HG03108 (cell line): Measurements from ENCODE around the gene ARHGEF4.

Experiments
- ATAC-seq: cut with Tn5 transposase; IDR thresholded peaks from one replicate; pipeline ENCODE4 v1.9.1; 2021; ENCODE audit warnings: moderate library complexity; ENCODE audit not compliant: unreplicated experiment

ARHGEF4 gene

GRCh38 chr2:130832296-130832940, 4.3 kb upstream of the ARHGEF4 start:
- no peak for ATAC-seq

- ATAC-seq, result no peak
These were observed 2.4 kb upstream of the ARHGEF4 start for GRCh38 chr2:130834091-130834930.

- ATAC-seq, result no peak
These were observed 1.6 kb upstream of the ARHGEF4 start for GRCh38 chr2:130834931-130835765.

- no peak for ATAC-seq
These were observed 1.0 kb upstream of the ARHGEF4 start for GRCh38 chr2:130835766-130836015.

- no peak for ATAC-seq
These were observed 579 bp downstream of the ARHGEF4 start for GRCh38 chr2:130837175-130837810.

GRCh38 chr2:130837811-130838565, 1.3 kb downstream of the ARHGEF4 start:
- no peak for ATAC-seq

DNA sequence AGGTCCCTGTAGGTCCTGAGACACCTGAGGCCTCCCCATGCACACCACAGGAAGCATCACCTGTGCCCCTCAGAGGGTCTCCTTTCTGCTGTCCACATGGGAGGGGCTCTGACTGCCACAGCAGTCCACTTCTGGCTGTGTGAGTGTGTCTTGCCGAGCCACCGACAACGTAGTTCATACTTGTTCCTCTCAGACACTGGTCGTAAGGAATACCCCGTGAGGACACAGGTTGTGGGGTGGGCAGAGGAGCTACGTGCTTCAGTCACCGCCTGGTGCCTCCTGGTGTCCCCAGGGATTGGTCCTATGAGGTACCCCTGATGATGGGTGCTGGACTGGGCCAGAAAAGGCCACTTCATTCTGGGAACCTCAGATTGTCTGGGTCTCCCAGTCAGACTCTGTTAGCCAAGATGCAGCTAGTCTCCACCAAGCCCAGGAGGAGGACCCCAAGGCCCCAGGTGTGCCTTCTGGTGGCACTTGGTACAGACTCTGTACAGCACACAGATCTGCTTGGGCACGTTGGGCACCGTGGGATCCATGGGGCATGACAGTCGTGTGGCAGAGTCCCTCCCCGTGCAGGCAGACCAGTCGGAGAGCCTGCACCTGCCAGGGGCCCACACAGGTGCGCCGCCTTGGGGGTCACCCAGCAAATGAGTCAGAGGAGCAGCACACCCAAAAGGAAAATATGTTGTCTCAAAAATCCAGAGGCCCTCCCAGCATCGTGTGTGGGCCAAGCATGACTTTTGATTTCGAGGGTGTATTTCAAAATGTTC, 2.5 kb downstream of the ARHGEF4 start:
- no peak for ATAC-seq

DNA sequence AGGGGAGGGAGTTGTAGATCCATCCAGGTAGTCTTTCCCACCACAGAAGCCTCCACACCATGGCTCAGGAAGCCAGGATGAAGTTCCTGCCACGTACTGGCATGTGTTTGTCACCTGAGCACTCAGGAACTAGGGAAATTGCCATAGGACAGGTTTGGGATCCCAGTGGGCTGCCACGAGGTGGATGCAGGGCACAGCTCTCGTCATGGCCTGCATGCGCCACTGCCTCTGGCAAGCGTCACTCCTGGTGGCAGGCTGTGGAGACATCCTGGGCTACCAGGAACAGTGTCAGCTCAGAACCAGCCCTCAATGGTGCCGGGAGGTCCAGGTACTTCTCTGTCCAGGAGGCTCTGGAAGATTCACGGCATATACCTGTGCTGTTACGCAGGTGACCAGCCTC, 3.8 kb downstream of the ARHGEF4 start:
- no peak for ATAC-seq

DNA sequence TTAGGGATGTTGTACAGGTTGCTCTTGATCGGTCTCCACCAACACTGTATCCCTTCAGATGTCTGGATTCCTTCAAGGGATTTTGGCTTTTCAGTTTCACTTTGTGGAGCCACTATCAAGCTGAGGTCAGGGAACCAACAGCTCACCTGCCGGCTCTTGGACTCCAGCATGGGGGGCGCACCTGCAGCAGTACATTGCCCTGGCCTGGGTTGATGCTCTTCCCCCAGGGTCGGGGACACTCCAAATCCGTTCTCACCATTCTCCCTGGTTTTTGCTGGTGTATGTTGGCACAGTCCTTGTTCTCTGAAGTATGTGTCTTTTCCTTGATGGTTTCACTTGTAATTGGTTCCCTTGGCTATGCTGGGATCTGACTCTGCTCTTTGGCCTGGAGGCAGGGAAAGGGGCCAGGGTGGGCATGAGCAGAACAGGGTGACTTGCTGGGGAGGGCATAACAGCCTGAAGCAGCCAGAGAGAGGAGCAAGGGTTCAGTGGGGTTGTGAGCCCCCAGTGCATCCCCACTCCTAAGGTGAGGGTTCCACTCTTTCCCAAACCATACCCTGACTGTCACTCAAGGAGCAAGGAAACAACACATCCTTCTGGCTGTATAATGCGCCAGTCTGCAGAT, 5.1 kb downstream of the ARHGEF4 start:
- no peak for ATAC-seq

GRCh38 chr2:130842770-130843169, 6.1 kb downstream of the ARHGEF4 start:
- ATAC-seq, result no peak

- ATAC-seq, result no peak
These were observed 6.7 kb downstream of the ARHGEF4 start for GRCh38 chr2:130843321-130843985.

DNA sequence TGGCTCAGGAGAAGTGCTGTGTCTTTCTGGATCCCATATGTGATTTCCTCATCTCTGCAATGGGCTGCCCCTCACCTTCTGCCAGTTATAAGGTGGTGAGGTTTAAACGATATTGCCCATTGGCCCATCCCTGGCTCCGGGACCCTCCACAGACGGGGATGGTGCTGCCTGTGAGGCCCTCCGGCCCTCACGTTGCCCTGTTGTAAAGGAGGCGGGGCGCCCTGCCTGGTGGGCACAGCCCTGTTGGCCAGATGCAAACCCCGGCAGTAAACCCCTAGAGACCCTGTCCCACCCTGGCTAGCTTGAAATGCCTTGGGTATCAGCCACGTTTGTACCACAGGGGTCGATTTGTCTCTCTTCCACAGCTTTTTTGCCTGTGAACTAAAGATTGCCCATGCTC, 7.4 kb downstream of the ARHGEF4 start:
- ATAC-seq, result no peak

DNA sequence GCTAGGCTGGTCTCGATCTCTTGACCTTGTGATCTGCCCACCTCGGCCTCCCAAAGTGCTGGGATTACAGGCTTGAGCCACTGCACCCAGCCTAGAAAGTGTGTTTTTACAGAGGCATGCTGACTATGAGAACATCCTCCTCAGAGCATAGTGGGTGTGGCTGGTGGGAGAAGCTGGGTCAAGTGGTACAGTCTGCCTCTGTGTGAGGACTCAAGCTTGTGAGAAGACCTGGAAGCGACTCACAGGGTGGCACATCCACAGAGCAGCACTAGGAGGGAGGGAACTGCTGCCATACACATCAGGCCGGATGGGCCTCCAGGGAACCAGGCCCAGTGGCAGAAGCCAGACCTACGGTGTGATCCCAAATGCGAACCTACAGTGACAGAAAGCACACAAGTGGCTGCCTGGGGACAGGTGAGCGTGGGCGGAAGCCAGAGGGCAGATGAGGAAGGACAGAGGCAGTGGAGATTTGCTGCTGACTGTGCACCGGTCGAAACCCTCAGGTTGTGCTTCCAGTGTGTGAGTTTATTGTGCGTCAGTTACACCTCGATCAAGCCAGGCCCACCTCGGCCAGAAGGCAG, 8.9 kb downstream of the ARHGEF4 start:
- ATAC-seq, result no peak

- no peak for ATAC-seq
These were observed 9.5 kb downstream of the ARHGEF4 start for GRCh38 chr2:130846233-130846632.

DNA sequence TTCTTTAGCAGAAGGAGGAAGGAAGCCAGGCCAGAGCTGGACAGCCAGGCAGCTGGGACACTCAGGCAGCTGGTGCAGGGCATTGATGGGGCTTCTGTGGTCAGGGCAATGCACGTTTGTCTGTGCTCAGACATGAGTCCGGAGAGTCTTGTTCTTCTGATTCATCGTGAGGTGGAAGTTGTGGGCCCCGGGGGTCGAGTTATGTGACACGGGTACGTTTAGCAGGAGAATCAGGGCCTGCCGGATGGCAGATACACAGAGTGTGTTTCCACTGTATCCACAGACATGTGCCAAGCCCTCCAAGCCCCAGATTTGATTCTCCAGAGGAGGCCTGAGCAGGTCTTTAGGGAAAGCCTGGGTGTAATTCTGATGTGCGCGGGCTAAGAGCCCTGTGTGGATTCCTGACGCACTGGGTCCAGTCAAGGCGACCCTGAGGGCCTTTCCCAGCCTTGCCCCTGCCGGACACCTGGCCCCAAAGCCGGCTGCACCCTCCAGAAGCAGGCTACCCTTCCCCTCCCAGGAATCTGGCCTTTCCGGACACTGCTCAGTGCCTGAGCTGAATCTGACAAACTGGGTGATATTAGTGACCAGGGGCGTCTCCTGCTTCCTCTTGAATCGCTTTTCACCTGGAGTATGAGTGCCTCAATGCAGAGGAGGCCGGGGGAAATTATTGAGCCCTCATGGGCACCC, 10.1 kb downstream of the ARHGEF4 start:
- ATAC-seq, result no peak

DNA sequence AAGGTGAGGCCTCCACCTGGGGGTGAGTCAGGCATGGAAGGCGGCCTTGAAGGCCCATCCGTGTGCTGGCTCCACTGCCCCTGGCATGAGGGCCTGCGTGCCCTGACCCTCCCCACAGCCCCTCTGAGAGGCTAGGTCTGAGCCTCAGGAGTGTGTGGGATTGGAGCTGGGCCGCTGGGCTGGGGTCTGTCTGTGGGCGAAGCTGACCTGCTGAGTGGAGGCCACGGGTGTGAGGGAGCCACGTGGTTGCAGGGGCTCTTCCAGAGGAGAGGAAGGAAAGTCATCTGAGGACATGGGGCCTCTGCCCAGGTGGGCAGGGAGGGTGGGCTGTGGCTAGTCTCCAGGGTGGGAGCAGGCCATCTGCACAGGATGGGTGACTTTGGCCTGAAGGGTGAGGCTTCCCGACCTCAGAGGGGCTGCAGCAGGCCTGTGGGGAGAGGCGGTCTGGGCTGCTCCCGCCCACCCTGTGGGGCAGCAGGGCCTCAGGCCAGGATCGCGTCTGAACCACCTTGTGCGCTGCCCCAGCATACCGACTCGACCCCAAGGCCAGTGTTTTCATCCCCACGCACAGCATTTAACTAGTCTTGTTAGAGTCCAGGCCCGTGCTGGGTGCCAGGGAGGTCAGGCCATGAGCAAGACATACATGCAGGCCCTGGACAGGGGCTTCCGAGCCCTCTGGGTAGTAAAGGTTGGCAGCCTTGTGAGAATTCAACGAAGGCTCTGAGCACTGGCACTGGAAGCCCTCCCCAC, 11.2 kb downstream of the ARHGEF4 start:
- ATAC-seq, result no peak

DNA sequence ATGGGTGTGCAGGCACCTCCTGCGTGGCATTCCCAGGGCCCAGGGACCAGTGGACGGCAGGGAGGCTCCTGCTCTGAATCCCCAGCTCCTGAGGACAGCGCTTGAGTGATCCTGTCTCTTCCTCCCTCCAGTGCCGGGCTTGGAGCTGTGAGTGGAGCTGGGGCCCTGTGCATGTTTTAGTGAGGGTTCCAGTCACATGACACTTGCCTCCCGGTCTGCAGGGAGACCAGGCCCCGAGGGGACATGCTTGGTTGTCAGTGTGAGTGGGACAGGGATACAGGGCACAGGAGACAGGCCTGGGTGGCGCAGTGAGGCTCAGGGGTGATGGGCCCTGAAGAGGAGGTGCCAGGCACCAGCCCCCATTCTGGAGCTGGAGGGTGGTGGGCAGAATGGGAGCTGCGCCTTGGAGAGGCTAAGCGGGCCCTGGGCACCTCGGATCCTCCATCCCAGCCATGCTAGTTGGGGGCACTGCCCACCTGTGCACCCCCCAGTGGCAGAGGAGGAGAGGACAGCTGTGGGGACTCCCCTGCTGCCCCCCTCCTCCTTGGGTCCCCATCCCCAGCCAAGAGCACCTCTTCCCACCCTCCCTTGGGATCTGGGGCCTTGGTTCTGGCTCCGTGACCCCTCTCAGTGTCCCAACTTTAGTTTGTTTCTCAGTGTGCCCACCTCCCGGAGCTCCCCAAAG, 12.0 kb downstream of the ARHGEF4 start:
- ATAC-seq, result no peak
